Measurements from ENCODE around the gene CLCN3. TPM values are rescaled to one million over a fixed set of nuclear protein-coding genes. Genes with fewer than 3 reads are reported as not detected.
A peak's percentile ranks its signal among the peaks of the same experiment; 100 is the strongest.
"Not testable (repeated sequence)": the region's sequence is repeated elsewhere in the genome, so short reads cannot be mapped to it uniquely, and the experiment has no call there.

The CLCN3 gene
- total RNA-seq, 3 donors from 2014 or later (not counting 1 experiment from before 2014, with no cell fraction given), result 20.7 to 26.0 (median 21.0) TPM

DNA sequence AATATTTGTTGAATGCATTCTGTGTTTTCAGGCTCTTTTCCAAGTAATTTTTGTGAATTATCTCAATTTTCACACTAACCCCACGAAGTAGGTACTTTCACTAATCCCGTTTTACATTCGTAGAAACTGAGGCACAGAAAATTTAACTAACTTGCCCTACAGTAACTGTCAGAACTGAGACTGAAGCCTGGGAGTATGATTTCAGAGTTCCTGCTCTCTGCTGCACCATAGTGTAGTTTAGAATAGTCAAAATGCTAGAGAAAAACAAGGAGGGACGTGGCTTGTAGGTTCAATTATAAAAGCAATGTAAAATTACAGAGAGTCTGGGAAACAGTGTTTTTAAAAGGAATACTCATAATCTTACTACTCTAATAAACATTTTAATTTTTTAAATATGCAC, 2.2 kb downstream of the CLCN3 start:
- Histone ChIP-seq H3K4me1 (ENCODE audit: control insufficient read depth, insufficient read depth, low read length) (peaks cover 9% of the 10 kb centered on the region), H3K27ac (ENCODE audit: low read length) (peak overlapping the region; percentile 16), H3K27me3 (ENCODE audit: control insufficient read depth, insufficient read depth, low read length) (no peaks in the 10 kb centered on the region), H3K9me3 (ENCODE audit: control insufficient read depth, insufficient read depth, low read length) (no peaks in the 10 kb centered on the region), H3K4me3 (ENCODE audit: low read length) (no peak overlapping the region), H3K36me3 (ENCODE audit: control insufficient read depth, insufficient read depth, low read length) (no peaks in the 10 kb centered on the region)
- no peak for ATAC-seq
- peak overlapping the region; percentile 99 to 100 for H3K27ac Mint-ChIP-seq
- H3K9me3 Mint-ChIP-seq, result no peaks in the 10 kb centered on the region
- WGBS (ENCODE audit: insufficient coverage), result 4% methylated on average over 3 of the region's 4 CpGs
- H3K4me1 Mint-ChIP-seq, result peaks cover 57 to 60% of the 10 kb centered on the region in 2 donors
- H3K27me3 Mint-ChIP-seq (ENCODE audit: low read depth in 2 of 2), result no peaks in the 10 kb centered on the region
- DNase-seq, result peak in 1 of 2 donors; percentile 34
- intact Hi-C loops (cut with micrococcal nuclease), result loop anchor here (5.0 kb wide), 1 partner anchor 605 kb away; no protein-coding TSS in a partner anchor
- TF ChIP-seq, protein P1, sequence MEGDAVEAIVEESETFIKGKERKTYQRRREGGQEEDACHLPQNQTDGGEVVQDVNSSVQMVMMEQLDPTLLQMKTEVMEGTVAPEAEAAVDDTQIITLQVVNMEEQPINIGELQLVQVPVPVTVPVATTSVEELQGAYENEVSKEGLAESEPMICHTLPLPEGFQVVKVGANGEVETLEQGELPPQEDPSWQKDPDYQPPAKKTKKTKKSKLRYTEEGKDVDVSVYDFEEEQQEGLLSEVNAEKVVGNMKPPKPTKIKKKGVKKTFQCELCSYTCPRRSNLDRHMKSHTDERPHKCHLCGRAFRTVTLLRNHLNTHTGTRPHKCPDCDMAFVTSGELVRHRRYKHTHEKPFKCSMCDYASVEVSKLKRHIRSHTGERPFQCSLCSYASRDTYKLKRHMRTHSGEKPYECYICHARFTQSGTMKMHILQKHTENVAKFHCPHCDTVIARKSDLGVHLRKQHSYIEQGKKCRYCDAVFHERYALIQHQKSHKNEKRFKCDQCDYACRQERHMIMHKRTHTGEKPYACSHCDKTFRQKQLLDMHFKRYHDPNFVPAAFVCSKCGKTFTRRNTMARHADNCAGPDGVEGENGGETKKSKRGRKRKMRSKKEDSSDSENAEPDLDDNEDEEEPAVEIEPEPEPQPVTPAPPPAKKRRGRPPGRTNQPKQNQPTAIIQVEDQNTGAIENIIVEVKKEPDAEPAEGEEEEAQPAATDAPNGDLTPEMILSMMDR (IDR thresholded peaks at IDR 0.05), result no peak
- H3K36me3 Mint-ChIP-seq, result no peaks in the 10 kb centered on the region
- peak overlapping the region; percentile 95 for H3K4me3 Mint-ChIP-seq

DNA sequence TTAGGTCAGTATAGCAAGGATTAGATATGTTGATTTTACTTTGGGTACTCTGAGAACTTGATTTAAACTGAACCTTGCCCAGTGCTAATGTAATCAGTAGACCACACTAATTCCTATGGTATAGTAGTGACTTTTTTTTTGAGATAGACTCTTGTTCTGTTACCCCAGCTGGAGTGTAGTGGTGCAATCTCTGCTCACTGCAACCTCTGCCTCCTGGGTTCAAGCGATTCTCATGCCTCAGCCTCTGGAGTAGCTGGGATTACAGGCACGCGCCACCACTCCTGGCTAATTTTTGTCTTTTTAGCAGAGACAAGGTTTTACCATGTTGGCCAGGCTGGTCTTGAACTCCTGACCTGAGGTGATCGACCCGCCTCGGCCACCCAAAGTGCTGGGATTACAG, 3.6 kb downstream of the CLCN3 start:
- intact Hi-C loops (cut with micrococcal nuclease), result loop anchor here (5.0 kb wide), 1 partner anchor 607 kb away; no protein-coding TSS in a partner anchor
- not testable (repeated sequence) for H3K36me3 Mint-ChIP-seq; H3K27me3 Mint-ChIP-seq (ENCODE audit: low read depth in 2 of 2); H3K4me1 ChIP-seq (ENCODE audit: control insufficient read depth, insufficient read depth, low read length); H3K27ac ChIP-seq (ENCODE audit: low read length); H3K9me3 Mint-ChIP-seq; H3K4me3 ChIP-seq (ENCODE audit: low read length); H3K4me3 Mint-ChIP-seq; H3K36me3 ChIP-seq (ENCODE audit: control insufficient read depth, insufficient read depth, low read length); H3K9me3 ChIP-seq (ENCODE audit: control insufficient read depth, insufficient read depth, low read length); DNase-seq; ATAC-seq; H3K27me3 ChIP-seq (ENCODE audit: control insufficient read depth, insufficient read depth, low read length)
- Mint-ChIP-seq H3K4me1 (peaks cover 52 to 54% of the 10 kb centered on the region in 2 donors), H3K27ac (peak overlapping the region; percentile 99 to 100)
- 97% methylated on average over 6 of the region's 6 CpGs for WGBS (ENCODE audit: insufficient coverage)

DNA sequence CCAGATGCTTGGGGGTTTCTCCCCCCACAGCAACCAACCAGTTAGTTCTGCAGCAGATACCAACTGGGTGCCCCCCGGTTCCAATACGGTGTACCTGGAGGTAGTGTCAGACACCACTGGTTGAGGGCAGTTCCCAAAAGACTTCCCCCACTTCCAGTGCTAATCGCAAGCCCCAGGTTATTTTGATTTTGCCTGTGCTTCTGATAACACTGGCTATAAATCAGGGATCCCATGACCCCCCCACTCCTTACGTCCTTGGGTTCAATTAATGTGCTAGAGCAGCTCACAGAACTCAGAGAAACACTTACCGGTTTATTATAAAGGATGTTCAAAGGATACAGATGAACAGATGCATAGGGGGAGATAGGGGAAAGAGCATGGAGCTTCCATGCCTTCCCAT, 5.5 kb downstream of the CLCN3 start:
- no peaks in the 10 kb centered on the region for H3K9me3 ChIP-seq (ENCODE audit: control insufficient read depth, insufficient read depth, low read length)
- H3K27ac ChIP-seq (ENCODE audit: low read length), result no peak overlapping the region
- Mint-ChIP-seq H3K27me3 (ENCODE audit: low read depth in 2 of 2) (no peaks in the 10 kb centered on the region), H3K9me3 (no peaks in the 10 kb centered on the region), H3K4me3 (no peak overlapping the region), H3K36me3 (no peaks in the 10 kb centered on the region), H3K27ac (peak overlapping the region; percentile 42 to 43), H3K4me1 (peaks cover 40 to 41% of the 10 kb centered on the region in 2 donors)
- 100% methylated on average over 5 of the region's 5 CpGs for WGBS (ENCODE audit: insufficient coverage)
- ATAC-seq (no peak), DNase-seq (no peak)
- H3K36me3 ChIP-seq (ENCODE audit: control insufficient read depth, insufficient read depth, low read length), result no peaks in the 10 kb centered on the region
- H3K27me3 ChIP-seq (ENCODE audit: control insufficient read depth, insufficient read depth, low read length), result no peaks in the 10 kb centered on the region
- TF ChIP-seq, protein P1 (IDR thresholded peaks at IDR 0.05), result no peak
- H3K4me1 ChIP-seq (ENCODE audit: control insufficient read depth, insufficient read depth, low read length), result peaks cover 7% of the 10 kb centered on the region
- intact Hi-C loops (cut with micrococcal nuclease), result no loop called here
- no peak overlapping the region for H3K4me3 ChIP-seq (ENCODE audit: low read length)

DNA sequence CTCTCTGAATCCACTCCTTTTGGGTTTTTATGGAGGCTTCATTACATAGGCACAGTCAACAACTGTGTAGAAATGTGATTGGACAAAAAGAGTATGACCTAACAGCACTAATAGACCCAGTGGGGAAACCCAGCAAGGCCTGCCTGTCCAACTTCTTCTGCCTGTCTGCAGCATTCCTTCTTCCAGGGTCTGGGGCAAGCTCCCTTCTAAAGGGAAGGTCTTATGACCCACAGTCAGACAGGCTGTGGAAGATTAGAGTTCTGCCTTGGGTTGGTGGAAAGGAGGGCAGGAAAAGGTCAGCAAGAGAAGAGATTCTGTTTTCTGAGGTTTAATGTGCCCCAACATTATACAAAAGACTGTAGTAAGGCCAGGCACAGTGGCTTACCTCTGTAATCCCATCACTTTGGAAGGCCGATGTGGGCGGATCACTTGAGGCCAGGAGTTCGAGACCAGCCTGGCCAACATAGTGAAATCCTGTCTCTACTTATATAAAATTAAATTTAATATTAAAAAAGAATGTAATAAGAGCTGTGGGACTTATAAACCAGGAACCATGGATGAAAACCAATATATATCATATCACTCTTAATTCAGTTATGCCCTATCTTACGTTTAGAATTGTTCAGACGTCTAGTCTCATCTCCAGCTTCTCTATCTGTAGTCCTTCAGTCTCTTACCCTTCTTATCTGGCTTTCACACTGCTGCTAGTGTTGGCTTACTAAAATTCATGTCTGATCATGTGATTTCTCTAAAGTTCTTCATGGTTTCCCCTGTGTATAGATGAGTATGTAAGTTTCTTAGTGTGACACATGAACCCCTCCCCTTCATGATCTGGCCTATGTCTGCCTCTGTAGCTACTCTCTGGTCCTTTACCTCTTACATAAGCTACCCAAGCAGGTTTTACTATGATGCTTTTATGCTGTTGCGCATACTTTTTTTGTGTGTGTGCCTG, 6.2 kb downstream of the CLCN3 start:
- Histone ChIP-seq H3K4me1 (ENCODE audit: control insufficient read depth, insufficient read depth, low read length) (peaks cover 7% of the 10 kb centered on the region), H3K27ac (ENCODE audit: low read length) (no peak overlapping the region), H3K36me3 (ENCODE audit: control insufficient read depth, insufficient read depth, low read length) (no peaks in the 10 kb centered on the region), H3K27me3 (ENCODE audit: control insufficient read depth, insufficient read depth, low read length) (no peaks in the 10 kb centered on the region), H3K9me3 (ENCODE audit: control insufficient read depth, insufficient read depth, low read length) (no peaks in the 10 kb centered on the region), H3K4me3 (ENCODE audit: low read length) (no peak overlapping the region)
- H3K4me1 Mint-ChIP-seq, result peaks cover 35 to 38% of the 10 kb centered on the region in 2 donors
- TF ChIP-seq, protein P1 (IDR thresholded peaks at IDR 0.05), result no peak
- no peak overlapping the region for H3K4me3 Mint-ChIP-seq
- no peaks in the 10 kb centered on the region for H3K27me3 Mint-ChIP-seq (ENCODE audit: low read depth in 2 of 2)
- H3K36me3 Mint-ChIP-seq, result no peaks in the 10 kb centered on the region
- intact Hi-C loops (cut with micrococcal nuclease), result no loop called here
- H3K27ac Mint-ChIP-seq, result peak overlapping the region; percentile 27 to 42
- no peaks in the 10 kb centered on the region for H3K9me3 Mint-ChIP-seq
- peak in 1 of 2 donors; percentile 19 for DNase-seq
- 87% methylated on average over 3 of the region's 6 CpGs for WGBS (ENCODE audit: insufficient coverage)
- peak in 1 of 3 donors; percentile 41 for ATAC-seq
